SK-N-SH (cell line): Measurements from ENCODE around the gene GALT.

Experiments used
- CHD2 ChIP-seq: fragments of 150-350 bp; IDR thresholded peaks from 2 replicates; pipeline ENCODE4 v1.6.1; 2018; ENCODE audit warnings: low read length; ENCODE audit not compliant: partially characterized antibody
- POLR2AphosphoS5 ChIP-seq: IDR thresholded peaks from 2 replicates; pipeline ENCODE4 v1.6.1; 2012; ENCODE audit warnings: low read depth, low read length
- TEAD4 ChIP-seq: IDR thresholded peaks from 2 replicates; pipeline ENCODE4 v1.4.0; 2012; ENCODE audit warnings: mild to moderate bottlenecking, borderline replicate concordance; ENCODE audit not compliant: insufficient read depth
- TF ChIP-seq, protein P1 (sequence below): IDR thresholded peaks from 2 replicates; pipeline ENCODE4 v1.6.1; 2012; ENCODE audit warnings: mild to moderate bottlenecking, low read depth, low read length, moderate library complexity
- TF ChIP-seq, protein P2 (sequence below): fragments of 200-600 bp; sonication (generic); IDR thresholded peaks from 2 replicates; pipeline ENCODE4 v1.6.1; 2017; ENCODE audit warnings: antibody characterized with exemption, mild to moderate bottlenecking, moderate library complexity
- TF ChIP-seq, protein P3 (sequence below): IDR thresholded peaks from 2 replicates; pipeline ENCODE4 v1.4.0; 2012; ENCODE audit warnings: low read depth
- TF ChIP-seq, protein P4 (sequence below): IDR thresholded peaks from 2 replicates; pipeline ENCODE4; 2012
- TF ChIP-seq, protein P5 (sequence below): IDR thresholded peaks from 2 replicates; pipeline ENCODE4 v1.4.0; 2012; ENCODE audit warnings: low read depth, borderline replicate concordance
- TF ChIP-seq, protein P6 (sequence below): IDR thresholded peaks from 2 replicates; pipeline ENCODE4 v1.4.0; 2012; ENCODE audit warnings: low read depth, borderline replicate concordance

DNA sequence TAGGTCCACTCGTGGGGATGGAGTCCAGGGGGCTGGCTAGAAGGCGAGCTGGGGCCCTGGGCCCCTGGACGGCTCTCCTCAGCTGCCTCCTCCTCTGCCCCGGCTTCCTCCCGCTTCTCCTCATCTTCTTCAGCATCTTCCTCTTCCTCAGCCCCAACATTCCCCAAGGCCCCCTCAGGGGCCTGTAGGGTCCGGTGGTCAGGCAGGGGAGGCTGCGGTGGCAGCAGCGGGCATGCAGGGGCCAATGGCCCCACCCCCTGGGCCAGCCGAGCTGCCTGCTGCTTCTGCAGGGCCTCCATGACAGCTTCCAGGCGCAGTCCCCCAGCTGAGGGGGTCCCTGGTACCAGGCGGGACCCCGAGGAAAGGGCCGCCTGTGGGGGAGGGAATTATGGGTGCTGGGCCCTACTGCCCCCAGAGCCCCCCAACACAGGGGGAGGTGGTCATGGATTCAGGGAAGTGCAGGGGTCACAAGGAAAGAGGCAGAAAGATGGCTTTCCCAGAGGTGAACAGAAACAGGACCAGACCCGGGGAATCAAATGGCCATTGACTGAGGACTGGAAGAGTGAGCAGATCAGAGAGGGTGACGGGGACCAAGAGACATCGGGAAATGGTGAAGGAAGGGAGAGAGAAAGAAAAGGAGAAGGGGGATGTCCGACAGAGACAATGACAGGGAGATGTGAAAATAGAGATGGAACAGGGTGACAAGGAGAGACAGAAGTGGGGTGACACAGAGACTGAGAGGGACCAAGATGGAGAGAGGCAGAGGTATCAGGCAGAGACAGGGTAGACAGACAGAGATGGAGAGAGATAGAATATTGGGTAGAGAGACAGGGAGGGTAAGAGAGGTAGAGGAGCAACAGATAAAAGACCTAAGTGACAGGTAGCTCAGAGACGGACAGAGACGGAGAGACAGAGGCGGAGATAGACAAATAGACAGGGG is 18.5 kb upstream of the GALT start:
- TF ChIP-seq CHD2: no peak
- TF ChIP-seq, protein P1, sequence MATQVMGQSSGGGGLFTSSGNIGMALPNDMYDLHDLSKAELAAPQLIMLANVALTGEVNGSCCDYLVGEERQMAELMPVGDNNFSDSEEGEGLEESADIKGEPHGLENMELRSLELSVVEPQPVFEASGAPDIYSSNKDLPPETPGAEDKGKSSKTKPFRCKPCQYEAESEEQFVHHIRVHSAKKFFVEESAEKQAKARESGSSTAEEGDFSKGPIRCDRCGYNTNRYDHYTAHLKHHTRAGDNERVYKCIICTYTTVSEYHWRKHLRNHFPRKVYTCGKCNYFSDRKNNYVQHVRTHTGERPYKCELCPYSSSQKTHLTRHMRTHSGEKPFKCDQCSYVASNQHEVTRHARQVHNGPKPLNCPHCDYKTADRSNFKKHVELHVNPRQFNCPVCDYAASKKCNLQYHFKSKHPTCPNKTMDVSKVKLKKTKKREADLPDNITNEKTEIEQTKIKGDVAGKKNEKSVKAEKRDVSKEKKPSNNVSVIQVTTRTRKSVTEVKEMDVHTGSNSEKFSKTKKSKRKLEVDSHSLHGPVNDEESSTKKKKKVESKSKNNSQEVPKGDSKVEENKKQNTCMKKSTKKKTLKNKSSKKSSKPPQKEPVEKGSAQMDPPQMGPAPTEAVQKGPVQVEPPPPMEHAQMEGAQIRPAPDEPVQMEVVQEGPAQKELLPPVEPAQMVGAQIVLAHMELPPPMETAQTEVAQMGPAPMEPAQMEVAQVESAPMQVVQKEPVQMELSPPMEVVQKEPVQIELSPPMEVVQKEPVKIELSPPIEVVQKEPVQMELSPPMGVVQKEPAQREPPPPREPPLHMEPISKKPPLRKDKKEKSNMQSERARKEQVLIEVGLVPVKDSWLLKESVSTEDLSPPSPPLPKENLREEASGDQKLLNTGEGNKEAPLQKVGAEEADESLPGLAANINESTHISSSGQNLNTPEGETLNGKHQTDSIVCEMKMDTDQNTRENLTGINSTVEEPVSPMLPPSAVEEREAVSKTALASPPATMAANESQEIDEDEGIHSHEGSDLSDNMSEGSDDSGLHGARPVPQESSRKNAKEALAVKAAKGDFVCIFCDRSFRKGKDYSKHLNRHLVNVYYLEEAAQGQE: no peak
- TF ChIP-seq, protein P2, sequence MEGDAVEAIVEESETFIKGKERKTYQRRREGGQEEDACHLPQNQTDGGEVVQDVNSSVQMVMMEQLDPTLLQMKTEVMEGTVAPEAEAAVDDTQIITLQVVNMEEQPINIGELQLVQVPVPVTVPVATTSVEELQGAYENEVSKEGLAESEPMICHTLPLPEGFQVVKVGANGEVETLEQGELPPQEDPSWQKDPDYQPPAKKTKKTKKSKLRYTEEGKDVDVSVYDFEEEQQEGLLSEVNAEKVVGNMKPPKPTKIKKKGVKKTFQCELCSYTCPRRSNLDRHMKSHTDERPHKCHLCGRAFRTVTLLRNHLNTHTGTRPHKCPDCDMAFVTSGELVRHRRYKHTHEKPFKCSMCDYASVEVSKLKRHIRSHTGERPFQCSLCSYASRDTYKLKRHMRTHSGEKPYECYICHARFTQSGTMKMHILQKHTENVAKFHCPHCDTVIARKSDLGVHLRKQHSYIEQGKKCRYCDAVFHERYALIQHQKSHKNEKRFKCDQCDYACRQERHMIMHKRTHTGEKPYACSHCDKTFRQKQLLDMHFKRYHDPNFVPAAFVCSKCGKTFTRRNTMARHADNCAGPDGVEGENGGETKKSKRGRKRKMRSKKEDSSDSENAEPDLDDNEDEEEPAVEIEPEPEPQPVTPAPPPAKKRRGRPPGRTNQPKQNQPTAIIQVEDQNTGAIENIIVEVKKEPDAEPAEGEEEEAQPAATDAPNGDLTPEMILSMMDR: no peak
- TF ChIP-seq, protein P3, sequence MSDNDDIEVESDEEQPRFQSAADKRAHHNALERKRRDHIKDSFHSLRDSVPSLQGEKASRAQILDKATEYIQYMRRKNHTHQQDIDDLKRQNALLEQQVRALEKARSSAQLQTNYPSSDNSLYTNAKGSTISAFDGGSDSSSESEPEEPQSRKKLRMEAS: no peak
- TF ChIP-seq, protein P4, sequence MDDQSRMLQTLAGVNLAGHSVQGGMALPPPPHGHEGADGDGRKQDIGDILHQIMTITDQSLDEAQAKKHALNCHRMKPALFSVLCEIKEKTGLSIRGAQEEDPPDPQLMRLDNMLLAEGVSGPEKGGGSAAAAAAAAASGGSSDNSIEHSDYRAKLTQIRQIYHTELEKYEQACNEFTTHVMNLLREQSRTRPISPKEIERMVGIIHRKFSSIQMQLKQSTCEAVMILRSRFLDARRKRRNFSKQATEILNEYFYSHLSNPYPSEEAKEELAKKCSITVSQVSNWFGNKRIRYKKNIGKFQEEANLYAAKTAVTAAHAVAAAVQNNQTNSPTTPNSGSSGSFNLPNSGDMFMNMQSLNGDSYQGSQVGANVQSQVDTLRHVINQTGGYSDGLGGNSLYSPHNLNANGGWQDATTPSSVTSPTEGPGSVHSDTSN: no peak
- TF ChIP-seq, protein P5, sequence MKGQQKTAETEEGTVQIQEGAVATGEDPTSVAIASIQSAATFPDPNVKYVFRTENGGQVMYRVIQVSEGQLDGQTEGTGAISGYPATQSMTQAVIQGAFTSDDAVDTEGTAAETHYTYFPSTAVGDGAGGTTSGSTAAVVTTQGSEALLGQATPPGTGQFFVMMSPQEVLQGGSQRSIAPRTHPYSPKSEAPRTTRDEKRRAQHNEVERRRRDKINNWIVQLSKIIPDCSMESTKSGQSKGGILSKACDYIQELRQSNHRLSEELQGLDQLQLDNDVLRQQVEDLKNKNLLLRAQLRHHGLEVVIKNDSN: no peak
- TF ChIP-seq POLR2AphosphoS5: no peak
- TF ChIP-seq TEAD4: no peak
- TF ChIP-seq, protein P6, sequence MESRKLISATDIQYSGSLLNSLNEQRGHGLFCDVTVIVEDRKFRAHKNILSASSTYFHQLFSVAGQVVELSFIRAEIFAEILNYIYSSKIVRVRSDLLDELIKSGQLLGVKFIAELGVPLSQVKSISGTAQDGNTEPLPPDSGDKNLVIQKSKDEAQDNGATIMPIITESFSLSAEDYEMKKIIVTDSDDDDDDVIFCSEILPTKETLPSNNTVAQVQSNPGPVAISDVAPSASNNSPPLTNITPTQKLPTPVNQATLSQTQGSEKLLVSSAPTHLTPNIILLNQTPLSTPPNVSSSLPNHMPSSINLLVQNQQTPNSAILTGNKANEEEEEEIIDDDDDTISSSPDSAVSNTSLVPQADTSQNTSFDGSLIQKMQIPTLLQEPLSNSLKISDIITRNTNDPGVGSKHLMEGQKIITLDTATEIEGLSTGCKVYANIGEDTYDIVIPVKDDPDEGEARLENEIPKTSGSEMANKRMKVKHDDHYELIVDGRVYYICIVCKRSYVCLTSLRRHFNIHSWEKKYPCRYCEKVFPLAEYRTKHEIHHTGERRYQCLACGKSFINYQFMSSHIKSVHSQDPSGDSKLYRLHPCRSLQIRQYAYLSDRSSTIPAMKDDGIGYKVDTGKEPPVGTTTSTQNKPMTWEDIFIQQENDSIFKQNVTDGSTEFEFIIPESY: no peak
